GM06990 (cell line): Measurements from ENCODE around the gene NNMT.

ENCODE experiments used
- DNase-seq: peaks from one replicate; pipeline ENCODE4 v3.0.0-alpha.2; 2011; ENCODE audit not compliant: insufficient read length; ENCODE audit errors: extremely low read depth
- H3K27me3 ChIP-seq: replicated peaks from 2 replicates; pipeline ENCODE4 v1.6.0; 2011; ENCODE audit warnings: low read length; ENCODE audit not compliant: control insufficient read depth, insufficient read depth
- H3K36me3 ChIP-seq: 2 replicates; pipeline ENCODE4 v1.5.1; 2011; ENCODE audit warnings: low read length; ENCODE audit not compliant: control insufficient read depth, insufficient read depth
- H3K4me3 ChIP-seq: replicated peaks from 2 replicates; pipeline ENCODE4 v1.5.1; 2011; ENCODE audit warnings: low read depth, mild to moderate bottlenecking, control low read depth, low read length
- CTCF ChIP-seq: IDR thresholded peaks from 2 replicates; pipeline ENCODE4 v1.5.1; 2011; ENCODE audit warnings: low read length, control low read depth, mild to moderate bottlenecking, inconsistent platforms; ENCODE audit not compliant: insufficient read depth, poor library complexity, severe bottlenecking

The NNMT gene

DNA sequence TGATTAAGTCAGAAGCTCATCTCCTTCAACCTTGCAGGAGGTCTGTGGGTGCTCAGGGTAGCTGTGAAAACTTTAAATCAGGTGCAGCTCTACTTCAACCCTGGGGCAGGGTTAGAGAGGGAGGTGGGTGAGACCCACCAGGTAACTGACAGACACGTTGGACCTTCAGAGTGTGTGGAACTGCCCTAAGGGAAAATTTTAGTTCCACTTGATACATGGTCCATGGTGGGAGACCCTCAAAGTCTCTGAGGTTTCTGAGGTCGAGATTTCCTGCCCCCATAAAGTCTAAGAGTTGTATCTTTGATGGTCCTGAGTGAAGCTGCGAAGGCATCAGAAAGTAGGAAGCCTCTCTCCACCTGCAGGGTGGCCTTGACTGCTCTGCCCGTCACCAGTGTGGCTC lies 23.9 kb upstream of the NNMT start:
- TF ChIP-seq CTCF = no peak
- Histone ChIP-seq H3K27me3 (peaks cover 1% of the 10 kb centered on the region; the same call in 1 of the 2 replicates), H3K36me3 (no peaks in the 10 kb centered on the region), H3K4me3 (no peak overlapping the region)
- no peak for DNase-seq

DNA sequence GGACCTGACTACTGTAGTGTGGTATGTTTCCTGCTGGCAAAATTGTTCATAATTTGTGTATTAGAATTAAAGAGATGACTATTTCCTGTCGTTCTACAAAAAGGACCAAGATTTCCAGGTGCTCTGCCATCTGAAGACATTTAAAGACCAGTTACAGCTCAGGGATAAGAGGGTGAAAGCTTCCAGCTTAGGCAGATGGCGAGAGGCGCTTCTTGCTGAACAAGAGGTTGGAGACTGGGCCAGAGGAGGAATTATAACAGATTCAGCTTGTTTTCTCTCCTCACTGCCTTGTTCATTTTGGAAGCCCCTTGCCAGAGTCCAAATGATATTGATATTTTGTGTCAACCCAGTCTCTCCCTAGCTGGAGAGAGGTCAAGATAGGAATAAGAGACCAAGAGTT lies 23.1 kb upstream of the NNMT start:
- peaks cover 1% of the 10 kb centered on the region; the same call in 1 of the 2 replicates for H3K27me3 ChIP-seq
- DNase-seq = no peak
- TF ChIP-seq CTCF = no peak
- no peaks in the 10 kb centered on the region for H3K36me3 ChIP-seq
- no peak overlapping the region for H3K4me3 ChIP-seq

- Histone ChIP-seq H3K27me3 (peaks cover 1% of the 10 kb centered on the region; the same call in 1 of the 2 replicates), H3K4me3 (no peak overlapping the region), H3K36me3 (no peaks in the 10 kb centered on the region)
- TF ChIP-seq CTCF = no peak
- DNase-seq = no peak
Measured at GRCh38 chr11:114273890-114274635, 22.1 kb upstream of the NNMT start.

DNA sequence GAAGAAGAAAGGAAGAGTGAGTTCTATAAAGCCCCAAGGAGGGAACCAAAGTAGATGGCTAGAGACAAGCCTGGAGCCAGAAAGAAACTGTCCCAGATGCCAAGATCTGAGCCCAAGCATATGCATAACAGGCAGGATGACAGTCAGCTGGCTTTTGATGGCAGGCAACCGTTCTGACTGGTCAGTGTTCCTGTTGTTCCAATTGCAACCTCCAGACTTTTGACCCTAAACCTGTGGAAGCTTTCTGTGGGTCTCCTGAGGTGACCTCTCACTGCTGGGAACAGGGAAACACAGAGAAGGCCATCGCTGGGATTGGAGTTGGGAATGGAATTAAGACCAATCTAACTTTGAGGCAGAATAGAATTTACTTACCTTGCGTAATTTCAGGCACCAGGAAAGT lies 21.6 kb upstream of the NNMT start:
- TF ChIP-seq CTCF = no peak
- DNase-seq = no peak
- H3K4me3 ChIP-seq = no peak overlapping the region
- H3K27me3 ChIP-seq = peaks cover 1% of the 10 kb centered on the region; the same call in 1 of the 2 replicates
- H3K36me3 ChIP-seq = no peaks in the 10 kb centered on the region

DNA sequence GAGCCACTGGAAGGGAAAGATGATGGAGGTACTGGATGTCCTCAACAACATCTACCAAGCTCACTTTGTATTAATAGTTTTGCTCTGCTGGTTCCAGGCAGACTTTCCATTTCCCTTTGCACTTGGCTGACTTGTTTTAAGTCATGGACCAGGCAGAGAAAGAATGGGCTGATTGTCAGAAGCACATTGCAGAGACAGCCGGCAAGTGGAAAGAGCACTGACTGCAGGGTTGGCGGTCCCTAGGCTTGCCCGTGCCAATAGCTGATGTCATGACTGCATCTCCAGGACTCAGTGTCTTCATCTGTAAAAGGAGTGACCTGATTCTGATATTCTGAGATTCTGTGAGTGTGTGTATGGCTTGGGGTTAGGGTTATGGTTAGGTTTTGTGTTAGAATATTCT lies 20.9 kb upstream of the NNMT start:
- H3K36me3 ChIP-seq = no peaks in the 10 kb centered on the region
- no peak for TF ChIP-seq CTCF
- no peak overlapping the region for H3K4me3 ChIP-seq
- H3K27me3 ChIP-seq = no peaks in the 10 kb centered on the region; the same call in 1 of the 2 replicates
- DNase-seq = no peak
